SK-N-SH (cell line): ENCODE results near the gene TP53BP2. TPM values are rescaled to one million over a fixed set of nuclear protein-coding genes. Genes with fewer than 3 reads are reported as not detected.

ENCODE experiments used
- CTCF ChIA-PET: fragments of 300-600, 350-600 bp; formaldehyde crosslinking; extraction: SDS; loops from one replicate; lab custom pipeline; 2021; lab: Yijun Ruan, JAX
- POLR2A ChIA-PET: fragments of 350-600 bp; sonication (Branson Sonifier 250); formaldehyde crosslinking; extraction: SDS; loops from one replicate; lab custom pipeline; 2020; ENCODE audit warnings: antibody characterized with exemption, inconsistent platforms; lab: Yijun Ruan, JAX
- DNase-seq: peaks from one replicate; pipeline ENCODE4 v3.0.0; 2012
- H2AFZ ChIP-seq: fragments of 200-600 bp; sonication (generic); 2 replicates; pipeline ENCODE4 v1.8.1; 2016; ENCODE audit warnings: antibody characterized with exemption, mild to moderate bottlenecking, low read depth
- H3F3A ChIP-seq: fragments of 200-600 bp; sonication (generic); replicated peaks from 2 replicates; pipeline ENCODE3; 2016; ENCODE audit warnings: antibody characterized with exemption, mild to moderate bottlenecking; ENCODE audit not compliant: insufficient read depth
- H3K27ac ChIP-seq, 2 experiments: fragments of 200-500 bp in 1 of 2; fragments of 200-600 bp in 1 of 2; sonication (Bioruptor generic) in 1 of 2; sonication (generic), shearing (Covaris generic) in 1 of 2; 2 replicates each; pipeline versions ENCODE4 v1.5.1 to v1.6.1; 2014 to 2016; ENCODE audit warnings: low read depth in 2 of 2, inconsistent platforms in 1 of 2, low read length in 1 of 2, mild to moderate bottlenecking in 1 of 2, mixed read lengths in 1 of 2
- H3K27me3 ChIP-seq: fragments of 200-600 bp; sonication (generic), shearing (Covaris generic); 2 replicates; pipeline ENCODE4 v1.6.1; 2016; ENCODE audit warnings: mixed run types; ENCODE audit not compliant: insufficient read depth
- H3K36me3 ChIP-seq, 2 experiments: fragments of 200-500 bp in 1 of 2; fragments of 200-600 bp in 1 of 2; sonication (Bioruptor generic) in 1 of 2; sonication (generic) in 1 of 2; replicated peaks in 1 of 2; 2 replicates each; pipeline versions ENCODE3 to v1.5.1; 2014 to 2016; ENCODE audit warnings: low read length in 1 of 2, mild to moderate bottlenecking in 1 of 2; ENCODE audit not compliant: insufficient read depth in 2 of 2, control insufficient read depth in 1 of 2
- H3K4me1 ChIP-seq, 2 experiments: fragments of 200-500 bp in 1 of 2; fragments of 200-600 bp in 1 of 2; sonication (Bioruptor generic) in 1 of 2; sonication (generic), shearing (Covaris generic) in 1 of 2; 2 replicates each; pipeline versions ENCODE4 v1.5.1 to v1.6.1; 2014 to 2016; ENCODE audit warnings: low read depth in 1 of 2, low read length in 1 of 2, mixed run types in 1 of 2; ENCODE audit not compliant: insufficient read depth in 2 of 2, control insufficient read depth in 1 of 2
- H3K4me2 ChIP-seq: fragments of 200-600 bp; sonication (generic), shearing (Covaris generic); 2 replicates; pipeline ENCODE4 v1.6.1; 2017; ENCODE audit warnings: mixed run types
- H3K4me3 ChIP-seq, 2 experiments: fragments of 200-500 bp in 1 of 2; fragments of 200-600 bp in 1 of 2; sonication (Bioruptor generic) in 1 of 2; sonication (generic), shearing (Covaris generic) in 1 of 2; 2 replicates each; pipeline versions ENCODE4 v1.5.1 to v1.8.1; 2014 to 2016; ENCODE audit warnings: low read depth in 2 of 2, inconsistent platforms in 1 of 2, low read length in 1 of 2, mild to moderate bottlenecking in 1 of 2, mixed read lengths in 1 of 2, moderate library complexity in 1 of 2
- H3K79me2 ChIP-seq: fragments of 200-600 bp; sonication (generic); 2 replicates; pipeline ENCODE4 v1.8.1; 2017; ENCODE audit warnings: mild to moderate bottlenecking; ENCODE audit not compliant: insufficient read depth
- H3K9ac ChIP-seq: fragments of 200-600 bp; sonication (generic); 2 replicates; pipeline ENCODE4 v1.6.1; 2017; ENCODE audit warnings: mixed run types
- H3K9me2 ChIP-seq: fragments of 200-600 bp; sonication (generic); 2 replicates; pipeline ENCODE4 v1.6.1; 2017; ENCODE audit warnings: mixed run types
- H3K9me3 ChIP-seq: fragments of 200-600 bp; sonication (generic); 2 replicates; pipeline ENCODE4 v1.6.1; 2017; ENCODE audit warnings: mixed run types, mild to moderate bottlenecking, moderate library complexity
- H4K20me1 ChIP-seq: fragments of 200-600 bp; sonication (generic); 2 replicates; pipeline ENCODE4 v1.6.1; 2017; ENCODE audit warnings: mild to moderate bottlenecking, mixed run types; ENCODE audit not compliant: insufficient read depth
- CHD2 ChIP-seq: fragments of 150-350 bp; IDR thresholded peaks from 2 replicates; pipeline ENCODE4 v1.6.1; 2018; ENCODE audit warnings: low read length; ENCODE audit not compliant: partially characterized antibody
- EP300 ChIP-seq, 2 experiments: IDR thresholded peaks; 2 replicates each; pipeline versions ENCODE4 v1.4.0 to v1.6.1; 2012; ENCODE audit warnings: borderline replicate concordance in 1 of 2, low read depth in 1 of 2, low read length in 1 of 2
- FOSL2 ChIP-seq: IDR thresholded peaks from 2 replicates; pipeline ENCODE4 v1.4.0; 2012; ENCODE audit warnings: low read depth, mild to moderate bottlenecking, moderate library complexity, borderline replicate concordance
- FOXM1 ChIP-seq: IDR thresholded peaks from 2 replicates; pipeline ENCODE4 v1.4.0; 2012; ENCODE audit warnings: low read depth, mild to moderate bottlenecking
- GABPA ChIP-seq: IDR thresholded peaks from 2 replicates; pipeline ENCODE4 v1.4.0; 2012; ENCODE audit warnings: low read depth, mild to moderate bottlenecking
- GATA2 ChIP-seq: sonication (generic); formaldehyde crosslinking; IDR thresholded peaks from 2 replicates; pipeline ENCODE4 v1.5.0; 2020; ENCODE audit warnings: mild to moderate bottlenecking, missing genetic modification reagents
- NFIC ChIP-seq: IDR thresholded peaks from 2 replicates; pipeline ENCODE4 v1.4.0; 2012; ENCODE audit warnings: borderline replicate concordance
- RAD21 ChIP-seq: IDR thresholded peaks from 2 replicates; pipeline ENCODE4 v1.6.1; 2012; ENCODE audit warnings: mild to moderate bottlenecking, low read length
- RCOR1 ChIP-seq: fragments of 150-350 bp; IDR thresholded peaks from 2 replicates; pipeline ENCODE4 v1.6.1; 2017; ENCODE audit warnings: antibody characterized with exemption, low read length
- SIN3A ChIP-seq: IDR thresholded peaks from 2 replicates; pipeline ENCODE4 v1.6.1; 2012; ENCODE audit warnings: low read depth, mild to moderate bottlenecking, low read length, moderate library complexity, borderline replicate concordance
- SMC3 ChIP-seq: IDR thresholded peaks from 2 replicates; pipeline ENCODE4 v1.6.1; 2012; ENCODE audit warnings: low read depth, low read length, improper control_type of control experiment
- TCF12 ChIP-seq: IDR thresholded peaks from 2 replicates; pipeline ENCODE4 v1.4.0; 2012
- ZBTB33 ChIP-seq: IDR thresholded peaks from 2 replicates; pipeline ENCODE4 v1.4.0; 2012; ENCODE audit warnings: low read depth, borderline replicate concordance
- WGBS: methylation state at CpG from one replicate; pipeline ENCODE4 v1.1.6; 2017; ENCODE audit warnings: low lambda C conversion rate; 5-methylcytosine and 5-hydroxymethylcytosine counted together
- polyA plus RNA-seq, 3 experiments: library from polyadenylated mRNA; depleted of rRNA; stranded (reverse); fragments of >200 nt; gene quantifications; 2 replicates each; pipeline ENCODE4 v1.2.3, GENCODE V29; 2012
- TF ChIP-seq, protein P1 (sequence below): IDR thresholded peaks from 2 replicates; pipeline ENCODE4 v1.4.0; 2012; ENCODE audit warnings: low read depth
- TF ChIP-seq, protein P2 (sequence below): IDR thresholded peaks from 2 replicates; pipeline ENCODE4 v1.6.1; 2012; ENCODE audit warnings: mild to moderate bottlenecking, low read depth, low read length, moderate library complexity
- TF ChIP-seq, protein P3 (sequence below): IDR thresholded peaks from 2 replicates; pipeline ENCODE4; 2012
- TF ChIP-seq, protein P4 (sequence below): fragments of 150-350 bp; IDR thresholded peaks from 2 replicates; pipeline ENCODE4 v1.6.1; 2017; ENCODE audit warnings: antibody characterized with exemption, low read length, low read depth, borderline replicate concordance
- TF ChIP-seq, protein P5 (sequence below): IDR thresholded peaks from 2 replicates; pipeline ENCODE4 v1.4.0; 2012; ENCODE audit warnings: low read depth, borderline replicate concordance

The TP53BP2 gene
- polyA plus RNA-seq, 1 of the 3 experiments (the other 2 are of a cell fraction): 11.4 TPM

DNA sequence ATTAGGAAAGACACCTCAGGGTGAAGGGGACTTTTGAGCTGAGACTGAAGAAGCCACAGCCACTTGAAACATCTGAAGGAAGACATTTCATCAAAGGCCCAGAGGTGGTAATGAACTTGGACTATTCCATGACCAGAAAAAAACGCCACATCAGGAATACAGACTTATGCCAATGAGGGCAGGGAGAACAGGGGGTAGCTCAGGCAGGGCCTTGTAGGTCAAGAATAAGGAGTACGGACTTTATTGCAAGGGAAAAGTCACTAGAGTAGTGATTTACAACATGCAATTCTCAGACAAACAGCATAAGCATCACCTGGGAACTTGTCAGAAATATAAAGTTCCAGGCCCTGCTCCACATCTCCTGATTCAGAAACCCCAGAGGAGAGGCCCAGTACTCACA lies 11.8 kb downstream of the TP53BP2 start:
- H3K9me2 ChIP-seq: no peaks in the 10 kb centered on the region
- H3K9me3 ChIP-seq: no peaks in the 10 kb centered on the region
- H4K20me1 ChIP-seq: peaks cover 48% of the 10 kb centered on the region
- no peaks in the 10 kb centered on the region for H3K36me3 ChIP-seq
- H3F3A ChIP-seq: peaks cover 26% of the 10 kb centered on the region
- no peak overlapping the region for H3K9ac ChIP-seq
- H3K4me2 ChIP-seq: no peak overlapping the region; the same call in 1 of the 2 replicates
- no peak overlapping the region for H3K4me3 ChIP-seq
- no peak for DNase-seq
- peaks cover 90% of the 10 kb centered on the region for H3K79me2 ChIP-seq
- H3K27me3 ChIP-seq: no peaks in the 10 kb centered on the region
- WGBS: 89% methylated on average over 2 of the region's 2 CpGs
- peak overlapping the region in 1 of 2 experiments; percentile 98; a peak in 1 of 4 replicates for H3K27ac ChIP-seq
- CTCF ChIA-PET: no interaction called here
- peaks cover 25 to 51% of the 10 kb centered on the region in 2 experiments for H3K4me1 ChIP-seq
- no peak overlapping the region for H2AFZ ChIP-seq
- no peak for TF ChIP-seq SIN3A
- TF ChIP-seq, all 33 proteins: peak for 0
- POLR2A ChIA-PET: no interaction called here

- H2AFZ ChIP-seq: no peak overlapping the region
- H3K9me2 ChIP-seq: no peaks in the 10 kb centered on the region
- TF ChIP-seq, protein P1, sequence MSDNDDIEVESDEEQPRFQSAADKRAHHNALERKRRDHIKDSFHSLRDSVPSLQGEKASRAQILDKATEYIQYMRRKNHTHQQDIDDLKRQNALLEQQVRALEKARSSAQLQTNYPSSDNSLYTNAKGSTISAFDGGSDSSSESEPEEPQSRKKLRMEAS: no peak
- no peak for TF ChIP-seq SMC3
- TF ChIP-seq, protein P2, sequence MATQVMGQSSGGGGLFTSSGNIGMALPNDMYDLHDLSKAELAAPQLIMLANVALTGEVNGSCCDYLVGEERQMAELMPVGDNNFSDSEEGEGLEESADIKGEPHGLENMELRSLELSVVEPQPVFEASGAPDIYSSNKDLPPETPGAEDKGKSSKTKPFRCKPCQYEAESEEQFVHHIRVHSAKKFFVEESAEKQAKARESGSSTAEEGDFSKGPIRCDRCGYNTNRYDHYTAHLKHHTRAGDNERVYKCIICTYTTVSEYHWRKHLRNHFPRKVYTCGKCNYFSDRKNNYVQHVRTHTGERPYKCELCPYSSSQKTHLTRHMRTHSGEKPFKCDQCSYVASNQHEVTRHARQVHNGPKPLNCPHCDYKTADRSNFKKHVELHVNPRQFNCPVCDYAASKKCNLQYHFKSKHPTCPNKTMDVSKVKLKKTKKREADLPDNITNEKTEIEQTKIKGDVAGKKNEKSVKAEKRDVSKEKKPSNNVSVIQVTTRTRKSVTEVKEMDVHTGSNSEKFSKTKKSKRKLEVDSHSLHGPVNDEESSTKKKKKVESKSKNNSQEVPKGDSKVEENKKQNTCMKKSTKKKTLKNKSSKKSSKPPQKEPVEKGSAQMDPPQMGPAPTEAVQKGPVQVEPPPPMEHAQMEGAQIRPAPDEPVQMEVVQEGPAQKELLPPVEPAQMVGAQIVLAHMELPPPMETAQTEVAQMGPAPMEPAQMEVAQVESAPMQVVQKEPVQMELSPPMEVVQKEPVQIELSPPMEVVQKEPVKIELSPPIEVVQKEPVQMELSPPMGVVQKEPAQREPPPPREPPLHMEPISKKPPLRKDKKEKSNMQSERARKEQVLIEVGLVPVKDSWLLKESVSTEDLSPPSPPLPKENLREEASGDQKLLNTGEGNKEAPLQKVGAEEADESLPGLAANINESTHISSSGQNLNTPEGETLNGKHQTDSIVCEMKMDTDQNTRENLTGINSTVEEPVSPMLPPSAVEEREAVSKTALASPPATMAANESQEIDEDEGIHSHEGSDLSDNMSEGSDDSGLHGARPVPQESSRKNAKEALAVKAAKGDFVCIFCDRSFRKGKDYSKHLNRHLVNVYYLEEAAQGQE: no peak
- no peak for TF ChIP-seq TCF12
- no peak for TF ChIP-seq RAD21
- TF ChIP-seq, protein P3, sequence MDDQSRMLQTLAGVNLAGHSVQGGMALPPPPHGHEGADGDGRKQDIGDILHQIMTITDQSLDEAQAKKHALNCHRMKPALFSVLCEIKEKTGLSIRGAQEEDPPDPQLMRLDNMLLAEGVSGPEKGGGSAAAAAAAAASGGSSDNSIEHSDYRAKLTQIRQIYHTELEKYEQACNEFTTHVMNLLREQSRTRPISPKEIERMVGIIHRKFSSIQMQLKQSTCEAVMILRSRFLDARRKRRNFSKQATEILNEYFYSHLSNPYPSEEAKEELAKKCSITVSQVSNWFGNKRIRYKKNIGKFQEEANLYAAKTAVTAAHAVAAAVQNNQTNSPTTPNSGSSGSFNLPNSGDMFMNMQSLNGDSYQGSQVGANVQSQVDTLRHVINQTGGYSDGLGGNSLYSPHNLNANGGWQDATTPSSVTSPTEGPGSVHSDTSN: no peak
- no peak for TF ChIP-seq NFIC
- TF ChIP-seq, protein P4, sequence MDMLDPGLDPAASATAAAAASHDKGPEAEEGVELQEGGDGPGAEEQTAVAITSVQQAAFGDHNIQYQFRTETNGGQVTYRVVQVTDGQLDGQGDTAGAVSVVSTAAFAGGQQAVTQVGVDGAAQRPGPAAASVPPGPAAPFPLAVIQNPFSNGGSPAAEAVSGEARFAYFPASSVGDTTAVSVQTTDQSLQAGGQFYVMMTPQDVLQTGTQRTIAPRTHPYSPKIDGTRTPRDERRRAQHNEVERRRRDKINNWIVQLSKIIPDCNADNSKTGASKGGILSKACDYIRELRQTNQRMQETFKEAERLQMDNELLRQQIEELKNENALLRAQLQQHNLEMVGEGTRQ: no peak
- no peak for TF ChIP-seq ZBTB33
- no peak for TF ChIP-seq RCOR1
- no peak for TF ChIP-seq FOXM1
- TF ChIP-seq GABPA: no peak
- TF ChIP-seq, protein P5, sequence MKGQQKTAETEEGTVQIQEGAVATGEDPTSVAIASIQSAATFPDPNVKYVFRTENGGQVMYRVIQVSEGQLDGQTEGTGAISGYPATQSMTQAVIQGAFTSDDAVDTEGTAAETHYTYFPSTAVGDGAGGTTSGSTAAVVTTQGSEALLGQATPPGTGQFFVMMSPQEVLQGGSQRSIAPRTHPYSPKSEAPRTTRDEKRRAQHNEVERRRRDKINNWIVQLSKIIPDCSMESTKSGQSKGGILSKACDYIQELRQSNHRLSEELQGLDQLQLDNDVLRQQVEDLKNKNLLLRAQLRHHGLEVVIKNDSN: no peak
- no peak for TF ChIP-seq GATA2
- no peak for TF ChIP-seq SIN3A
- TF ChIP-seq FOSL2: no peak
- no peak for TF ChIP-seq CHD2
- TF ChIP-seq EP300 (IDR thresholded peaks at IDR 0.05; ENCODE audit: borderline replicate concordance in 1 of 2, low read depth in 1 of 2, low read length in 1 of 2): no peak
- H3F3A ChIP-seq: peaks cover 26% of the 10 kb centered on the region
- DNase-seq: no peak
- H3K9me3 ChIP-seq: no peaks in the 10 kb centered on the region
- peaks cover 36% of the 10 kb centered on the region for H4K20me1 ChIP-seq
- H3K4me3 ChIP-seq: peak overlapping the region in 1 of 2 experiments; percentile 13; a peak in 1 of 4 replicates
- H3K27me3 ChIP-seq: no peaks in the 10 kb centered on the region
- peak overlapping the region; percentile 61 for H3K9ac ChIP-seq
- ChIA-PET CTCF (interaction anchor here (0.9 to 1.3 kb wide), 2 partner anchors 9 to 13 kb away, joined by 3 to 4 read pairs; no protein-coding TSS in a partner anchor), POLR2A (interaction anchor here (1.3 kb wide), 1 partner anchor 14 kb away, joined by 8 read pairs; the partner anchor contains the start of gene TP53BP2)
- H3K4me2 ChIP-seq: peak overlapping the region; percentile 61
- H3K79me2 ChIP-seq: peaks cover 90% of the 10 kb centered on the region
- WGBS: 83% methylated on average over 2 of the region's 3 CpGs
- H3K4me1 ChIP-seq: peaks cover 19 to 45% of the 10 kb centered on the region in 2 experiments
- H3K36me3 ChIP-seq: peaks cover 0 to 6% of the 10 kb centered on the region in 2 experiments
- peak overlapping the region in 1 of 2 experiments; percentile 98; a peak in 3 of 4 replicates for H3K27ac ChIP-seq
These were observed 13.2 kb downstream of the TP53BP2 start for GRCh38 chr1:223832637-223832943.
